Activated CD8-positive, alpha-beta memory T cell treated with anti-CD3 and anti-CD28 coated beads for 1 hour (primary cell): ENCODE results near the gene GAS2L2.
A peak's percentile ranks its signal among the peaks of the same experiment; 100 is the strongest.

Experiments used
- DNase-seq, 2 donors: peaks; one replicate each; pipeline ENCODE4 v3.0.0-alpha.2; 2020; ENCODE audit warnings: low read depth in 1 of 2; ENCODE audit errors: extremely low read depth in 1 of 2

GAS2L2 gene

DNA sequence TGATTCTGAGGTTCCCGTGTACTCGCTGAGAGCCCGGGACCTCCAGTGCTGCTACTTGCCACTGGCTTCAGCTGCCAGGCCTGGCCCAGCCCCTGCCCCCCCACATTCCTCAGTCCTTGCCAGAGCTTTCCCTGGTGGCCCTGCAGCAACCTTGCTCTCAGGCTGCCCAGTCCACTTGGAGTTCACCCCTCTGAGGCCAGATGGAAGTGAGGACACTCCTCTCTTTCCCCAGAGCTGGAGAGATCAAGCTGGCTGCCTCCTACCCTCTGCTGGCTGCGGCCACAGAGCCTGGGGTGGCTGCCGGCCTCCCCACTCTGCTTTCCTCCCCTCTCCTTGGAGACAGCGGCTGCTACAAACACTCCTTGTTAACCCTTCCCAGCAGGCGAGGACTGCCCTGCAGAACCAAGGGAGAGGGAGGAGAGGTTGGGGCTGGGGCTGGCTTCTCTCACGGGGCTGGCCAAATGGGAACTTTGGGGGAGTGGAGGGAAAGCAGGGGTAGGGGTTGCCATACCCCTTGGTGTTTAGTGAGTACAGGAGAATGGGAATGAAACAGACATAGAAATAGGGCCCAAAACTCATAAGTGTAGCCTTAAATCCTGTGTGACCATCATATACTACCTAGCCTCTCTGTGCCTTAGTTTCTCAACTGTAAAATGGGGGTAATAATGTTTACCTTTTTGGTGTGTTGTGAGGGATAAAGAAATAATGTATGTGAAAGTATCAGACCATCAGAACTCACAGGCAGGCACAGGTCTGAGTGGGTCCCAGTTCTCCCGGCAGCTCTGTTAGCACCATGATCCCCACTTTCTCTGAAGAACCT, at the start of gene GAS2L2:
TSS of gene GAS2L2 (minus strand) at position 295 of the 820 bp plus-strand sequence. CDS start 389 bp downstream, outside the sequence.
- DNase-seq = no peak

DNA sequence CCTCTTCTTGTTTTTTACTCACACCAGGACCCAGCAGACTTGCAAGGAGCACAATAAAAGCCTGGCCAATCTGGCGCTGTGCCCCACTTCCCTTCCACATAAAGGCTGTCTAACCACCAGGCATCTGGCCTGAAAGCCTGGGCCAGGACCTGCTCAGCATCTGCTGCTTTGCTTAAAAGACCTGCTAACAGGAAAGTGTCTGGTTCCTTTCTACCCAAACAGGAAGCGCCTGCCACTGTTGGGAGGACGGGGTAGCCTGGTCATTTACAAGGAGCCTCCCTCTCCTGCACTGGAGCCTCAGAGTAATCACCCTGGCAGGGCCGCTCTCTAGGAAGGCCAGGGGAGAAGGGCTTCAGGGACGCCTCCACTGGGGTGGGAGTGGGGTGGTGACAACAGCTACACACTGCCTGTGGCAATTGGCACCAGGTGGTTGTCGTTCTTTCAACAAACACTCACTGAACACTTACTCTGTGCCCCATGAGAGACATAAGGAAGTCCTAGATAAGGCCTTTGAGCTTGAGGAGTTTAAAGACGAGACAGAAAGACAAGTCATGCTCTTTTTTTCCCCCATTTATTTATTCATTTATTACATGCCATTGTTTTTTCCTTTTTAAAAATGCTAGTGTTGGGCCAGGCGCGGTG, 48.7 kb upstream of the GAS2L2 start:
- DNase-seq = no peak

DNA sequence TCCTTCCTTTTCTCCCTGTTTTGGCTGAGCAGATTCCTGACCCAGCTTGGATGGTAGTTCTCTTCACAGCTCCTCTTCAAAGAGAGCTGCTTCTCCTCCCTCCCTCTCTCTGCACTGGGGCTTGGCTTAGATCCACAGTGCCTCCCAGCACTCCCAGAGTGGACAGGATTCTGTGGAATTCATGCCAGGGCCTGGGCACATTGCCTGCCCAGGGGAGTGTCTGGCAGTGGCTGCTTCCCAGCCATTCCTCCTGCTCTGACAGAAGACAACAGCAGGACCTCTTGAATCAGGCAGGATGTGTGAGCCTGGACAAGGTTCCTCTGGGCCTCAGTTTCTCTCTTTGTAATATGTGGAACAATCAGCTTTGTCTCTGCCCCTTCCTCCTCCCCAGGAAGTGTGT, 46.9 kb upstream of the GAS2L2 start:
- DNase-seq = no peak

DNA sequence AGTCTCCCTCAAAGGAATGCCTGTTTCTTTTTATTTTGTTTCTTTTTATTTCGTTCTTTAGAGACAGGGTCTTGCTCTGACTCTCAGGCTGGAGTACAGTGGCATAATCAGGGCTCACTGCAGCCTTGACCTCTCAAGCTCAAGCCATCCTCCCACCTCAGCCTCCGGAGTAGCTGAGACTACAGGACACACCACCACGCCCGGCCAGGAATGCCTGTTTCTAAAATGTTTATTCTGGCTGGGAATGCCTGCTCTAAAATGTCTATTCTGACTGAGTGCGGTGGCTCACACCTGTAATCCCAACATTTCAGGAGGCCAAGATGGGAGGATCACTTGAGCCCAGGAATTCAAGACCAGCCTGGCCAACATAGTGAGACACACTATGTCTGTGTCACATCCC, 44.9 kb upstream of the GAS2L2 start:
- no peak for DNase-seq

DNA sequence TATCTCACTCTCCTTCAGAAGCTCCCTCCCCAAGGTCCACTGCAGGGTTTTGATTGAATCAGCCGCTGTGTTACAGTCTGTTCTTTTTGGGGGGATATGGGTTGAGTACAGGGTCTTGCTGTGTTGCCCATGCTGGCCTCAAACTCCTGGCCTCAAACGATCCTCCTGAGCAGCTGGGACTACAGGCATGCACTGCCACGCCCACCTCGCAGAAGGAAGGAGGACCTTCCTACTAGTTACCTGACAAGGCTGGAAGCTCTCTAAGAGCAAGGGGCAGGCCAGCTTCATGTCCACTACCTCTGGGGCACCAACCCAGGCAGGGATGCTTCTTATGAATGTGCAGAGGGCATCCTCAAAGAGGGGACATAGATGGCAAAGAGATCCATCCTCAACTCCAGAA, 44.3 kb upstream of the GAS2L2 start:
- DNase-seq = no peak

DNA sequence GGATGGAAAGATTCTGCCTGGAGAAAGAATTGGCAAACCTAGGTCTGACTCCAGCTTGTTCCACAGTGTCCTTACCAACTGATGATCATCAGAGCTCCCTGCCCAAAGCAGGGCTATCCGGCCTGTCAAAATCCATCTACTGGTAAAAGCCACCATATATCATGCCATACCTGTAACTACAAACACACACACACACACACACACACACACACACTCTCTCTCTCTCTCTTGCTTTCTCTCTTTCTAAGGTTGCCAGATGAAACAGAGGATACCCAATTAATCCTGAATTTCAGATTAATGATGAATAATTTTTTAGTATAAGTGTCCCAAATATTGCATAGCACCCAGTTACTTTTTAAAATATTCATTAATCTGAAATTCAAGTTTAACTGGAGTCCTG, 43.9 kb upstream of the GAS2L2 start:
- DNase-seq = no peak

DNA sequence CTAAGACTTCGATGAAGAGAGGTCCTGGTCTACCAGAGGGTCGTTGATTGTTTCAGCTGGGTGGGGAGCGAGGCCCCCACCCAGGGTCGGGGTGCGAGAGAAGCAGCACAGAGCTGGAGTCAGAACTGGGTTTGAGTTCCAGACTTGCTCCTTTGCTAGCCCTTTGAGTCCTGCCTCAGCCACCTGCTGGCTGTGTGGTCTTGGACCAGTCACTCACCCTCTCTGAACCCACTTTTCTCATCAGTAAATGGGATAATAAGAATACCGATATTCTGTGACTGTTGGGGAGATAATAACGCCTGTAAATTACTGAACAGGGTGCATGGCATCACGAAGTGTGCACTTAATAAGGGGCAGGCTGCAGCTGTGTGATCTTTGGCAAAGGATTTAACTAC, 42.8 kb upstream of the GAS2L2 start:
- no peak for DNase-seq

DNA sequence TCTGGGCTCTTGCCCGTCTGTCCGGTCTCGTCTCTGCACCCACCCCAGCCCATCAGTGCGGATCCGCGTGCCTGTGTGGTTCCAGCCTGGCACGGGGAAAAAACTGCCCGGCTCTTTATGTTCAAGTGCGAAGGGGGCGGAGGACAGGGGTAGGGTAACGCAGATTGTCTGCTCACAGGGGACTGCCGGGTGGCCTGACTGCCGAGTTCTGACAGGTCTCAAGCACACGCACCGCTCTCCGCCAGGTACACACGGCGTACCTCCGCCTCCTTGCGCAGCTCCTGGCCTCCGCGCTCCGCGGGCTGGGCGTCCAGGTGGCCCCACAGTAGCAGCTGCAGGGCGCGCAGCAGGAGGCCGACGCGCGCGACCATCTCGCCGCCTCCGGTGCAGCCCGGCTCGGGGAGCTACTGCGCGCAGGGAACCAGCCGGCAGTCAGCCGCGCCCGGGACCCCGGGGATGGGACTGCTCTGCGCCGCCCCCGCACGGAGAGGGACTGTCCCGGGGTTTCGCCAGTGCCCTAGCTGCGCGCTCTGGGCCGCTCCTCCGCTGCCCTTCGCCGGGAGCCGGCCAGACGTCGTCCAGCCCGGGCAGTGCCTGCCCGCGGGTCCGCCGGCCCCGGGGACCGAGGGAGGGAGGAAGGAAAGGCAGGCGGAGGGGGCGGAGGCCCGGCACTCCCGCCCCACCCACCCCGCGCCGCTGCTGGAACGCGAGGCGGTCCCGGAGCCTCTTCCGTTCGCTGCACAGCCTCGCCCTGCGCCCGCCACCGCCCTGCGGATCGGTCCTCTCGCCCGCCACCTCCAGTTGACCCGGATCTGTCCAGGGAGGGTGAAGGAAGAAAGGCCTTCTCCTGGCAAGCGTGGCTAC, 42.2 kb upstream of the GAS2L2 start, which contains the start of gene MMP28:
TSS of gene MMP28 (minus strand) at position 635 of the 864 bp plus-strand sequence. CDS start at position 371, 264 bp downstream.
- peak in 1 of 2 donors; percentile 13 for DNase-seq

DNA sequence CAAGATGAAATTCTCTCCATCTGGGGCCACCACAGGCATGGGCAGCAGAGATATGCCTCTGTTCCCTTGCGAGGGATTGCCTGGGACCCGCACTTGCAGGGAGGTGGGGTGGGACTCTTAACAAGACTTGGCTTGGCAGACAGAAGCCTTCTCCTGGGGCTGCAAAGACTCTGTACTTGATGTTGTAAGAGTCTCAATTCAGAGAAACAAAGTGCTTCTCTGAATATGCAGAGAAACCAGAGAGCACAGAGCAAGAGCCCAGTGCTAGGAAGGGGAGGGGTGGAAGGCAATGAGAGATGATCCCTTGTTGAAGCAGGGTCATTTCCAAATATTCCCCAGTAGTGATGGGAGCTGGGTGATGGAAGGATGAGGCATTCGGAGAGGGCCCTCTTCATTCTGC, 40.2 kb upstream of the GAS2L2 start:
- no peak for DNase-seq

DNA sequence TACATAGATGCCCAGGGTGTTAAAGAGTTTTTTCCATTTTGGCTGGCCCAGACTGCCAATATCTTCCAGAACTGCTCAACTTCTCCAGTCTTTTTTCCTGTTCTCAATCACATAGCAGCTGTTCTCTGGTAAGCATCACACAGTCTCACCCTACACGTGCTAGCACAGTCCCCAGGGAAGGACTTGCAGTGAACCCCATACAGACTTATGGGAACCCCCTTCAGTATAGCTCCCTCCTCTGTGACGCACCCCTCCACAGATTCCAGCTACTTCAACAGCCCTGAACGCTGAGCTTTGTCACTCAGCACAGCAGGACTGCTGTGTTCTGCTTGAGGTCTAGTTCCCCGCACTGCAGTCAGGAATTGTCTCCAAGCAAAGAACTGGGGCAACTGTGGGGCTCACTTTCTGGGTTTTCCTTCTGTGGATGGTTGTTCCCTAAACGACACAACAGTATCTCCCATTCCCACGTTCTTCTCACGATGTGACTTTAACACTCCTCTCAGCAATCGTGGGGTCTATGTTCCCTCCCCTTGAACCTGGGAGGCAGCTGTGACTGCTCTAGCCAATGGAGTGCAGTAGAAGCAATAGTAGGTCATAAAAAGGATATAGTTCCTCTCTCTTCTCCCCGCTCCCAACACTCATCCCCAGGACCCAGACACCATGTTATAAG, 38.8 kb upstream of the GAS2L2 start:
- no peak for DNase-seq

DNA sequence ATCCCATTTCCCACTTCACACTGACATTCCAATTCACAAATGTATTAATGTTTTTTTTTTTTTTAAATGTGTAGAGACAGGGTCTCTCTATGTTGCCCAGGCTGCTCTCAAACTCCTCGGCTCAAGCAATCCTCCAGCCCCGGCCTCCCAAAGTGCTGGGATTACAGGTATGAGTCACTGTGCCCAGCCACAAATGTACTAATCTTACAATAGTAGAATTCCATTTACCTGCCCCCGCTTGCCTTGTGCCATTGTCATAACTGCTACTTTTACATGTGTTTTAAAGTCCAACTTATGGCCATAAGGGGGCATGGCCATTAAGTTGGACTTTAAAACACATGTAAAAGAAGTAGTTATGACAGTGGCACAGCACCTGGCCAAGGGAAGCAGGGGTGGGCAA, 37.8 kb upstream of the GAS2L2 start:
- DNase-seq = no peak

DNA sequence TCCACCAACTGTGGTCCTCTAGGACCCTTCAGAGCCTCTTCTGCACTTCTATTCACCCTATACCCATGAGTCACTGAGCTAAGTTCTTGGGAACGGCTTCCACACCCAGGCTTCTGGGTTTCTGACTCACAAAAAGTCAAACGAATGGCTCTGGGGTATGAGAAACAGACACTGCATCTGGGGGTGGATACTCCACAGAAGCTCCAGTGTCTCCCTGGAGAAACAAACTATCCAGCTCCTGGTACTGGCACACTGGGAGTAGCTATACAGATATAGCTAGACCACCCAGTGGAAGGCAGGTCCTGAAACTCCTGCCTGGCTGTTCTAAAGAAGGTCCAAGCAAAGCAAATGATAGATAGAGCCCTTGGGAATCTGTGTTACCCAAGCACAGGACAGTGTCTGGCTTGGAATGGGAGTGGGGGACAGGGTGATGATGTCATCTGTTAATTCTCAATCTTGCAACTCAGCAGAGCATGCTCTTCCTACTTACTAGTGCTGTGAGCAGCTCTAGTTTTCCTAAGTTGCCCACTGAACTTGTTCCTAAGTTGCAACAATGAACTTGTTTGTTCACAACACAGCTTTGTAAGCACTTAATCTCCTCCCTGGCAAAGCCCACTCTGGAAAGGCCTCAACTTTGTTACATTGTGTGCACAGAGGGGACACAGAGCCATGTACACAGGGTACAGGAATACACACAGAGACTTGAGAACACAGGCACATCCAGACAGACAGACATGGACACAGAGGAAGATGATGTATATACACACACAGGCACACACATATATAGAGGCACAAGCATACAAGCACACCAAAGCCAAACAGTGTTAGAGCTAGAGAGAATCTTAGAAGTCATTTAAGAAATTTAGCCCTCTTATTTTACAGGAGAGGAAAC, 35.7 kb upstream of the GAS2L2 start:
- no peak for DNase-seq

DNA sequence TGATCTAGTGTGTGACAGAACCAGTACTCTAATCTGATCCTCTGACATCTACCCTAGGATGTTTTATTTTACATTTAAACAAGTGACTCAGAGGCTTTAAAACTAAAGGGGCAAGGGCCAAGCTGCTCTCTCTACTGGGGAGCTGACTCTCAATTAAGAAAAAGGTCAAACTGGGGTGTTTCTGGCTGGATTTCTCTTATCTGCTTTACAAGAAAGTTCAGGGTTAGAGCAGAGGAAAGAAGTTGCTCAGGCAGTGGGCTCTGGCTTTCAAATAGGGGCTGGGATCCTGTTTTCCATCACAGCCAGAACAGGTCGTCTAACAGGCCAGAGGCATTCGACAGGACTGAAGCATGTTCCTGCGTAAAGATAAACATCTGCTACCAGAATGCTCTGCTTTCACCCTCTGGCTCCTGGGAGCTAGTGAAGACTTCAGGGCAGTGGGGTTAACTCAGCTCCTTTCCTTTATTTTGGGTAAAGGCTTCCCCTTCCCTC, 33.9 kb upstream of the GAS2L2 start:
- no peak for DNase-seq

DNA sequence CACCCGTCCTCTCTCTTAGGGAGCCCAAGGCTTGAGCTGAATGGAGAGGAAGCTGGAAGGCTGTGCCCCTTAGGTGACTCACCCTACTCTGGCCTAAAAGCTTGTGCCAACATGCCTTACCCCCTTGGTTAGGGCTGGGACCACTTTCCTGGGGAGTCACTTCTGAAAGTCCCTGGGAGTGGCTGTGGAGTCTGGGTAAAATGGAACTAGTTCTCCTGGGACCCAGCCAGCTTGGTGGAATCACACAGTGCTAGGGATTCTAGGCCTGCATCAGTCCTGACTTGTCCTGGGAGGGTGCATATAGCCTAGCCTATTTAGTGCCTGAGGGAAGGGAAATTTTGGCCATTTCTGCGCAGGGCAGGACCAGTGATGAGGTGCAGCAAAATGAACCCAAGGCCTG, 31.9 kb upstream of the GAS2L2 start:
- no peak for DNase-seq

DNA sequence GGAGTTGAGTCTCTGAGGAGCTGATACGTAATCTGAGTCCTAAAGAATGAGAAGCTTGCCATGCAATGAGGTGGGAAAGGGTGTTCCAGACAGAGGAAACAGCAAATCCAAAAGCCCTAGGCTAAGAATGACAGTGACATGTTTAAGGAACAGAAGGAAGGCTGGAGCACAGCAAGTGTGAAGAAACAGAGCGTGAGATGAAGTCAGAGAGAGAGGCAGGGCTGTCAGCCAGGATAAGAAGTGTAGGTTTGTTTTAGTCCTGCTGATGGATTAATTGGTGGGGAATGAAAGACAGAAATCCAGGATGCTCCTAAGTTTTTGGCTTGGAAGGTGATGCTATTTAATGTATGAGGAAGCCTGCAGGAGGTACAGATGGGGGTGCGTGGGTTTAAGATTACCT, 27.9 kb upstream of the GAS2L2 start:
- DNase-seq = no peak

DNA sequence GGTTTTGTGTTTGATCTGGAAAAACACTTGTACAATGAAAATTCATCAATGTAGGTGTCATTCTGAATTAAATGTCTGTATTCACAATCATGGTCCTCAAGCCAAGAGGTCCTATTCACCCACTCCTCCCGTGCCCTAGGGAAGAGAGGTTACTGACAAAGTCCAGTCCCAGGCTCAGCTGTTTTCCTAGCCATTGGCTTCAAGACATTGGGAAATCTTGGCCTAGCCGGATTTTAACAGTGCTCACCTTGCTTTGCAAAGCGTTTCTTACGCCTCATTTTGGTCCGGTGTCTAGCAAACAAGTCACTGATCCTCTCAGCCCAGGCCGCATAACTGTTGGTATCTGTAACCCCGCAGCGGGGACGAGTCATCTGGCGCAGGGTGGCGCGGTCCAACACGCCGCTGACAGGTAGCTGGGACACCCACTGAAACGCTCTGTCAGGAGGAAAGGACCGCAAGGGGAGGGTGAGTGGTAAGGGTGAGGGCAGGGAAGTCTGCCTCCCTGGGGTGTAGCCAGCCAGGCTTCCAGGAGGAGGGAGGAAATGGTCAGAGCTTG, 25.7 kb upstream of the GAS2L2 start:
- DNase-seq = no peak

DNA sequence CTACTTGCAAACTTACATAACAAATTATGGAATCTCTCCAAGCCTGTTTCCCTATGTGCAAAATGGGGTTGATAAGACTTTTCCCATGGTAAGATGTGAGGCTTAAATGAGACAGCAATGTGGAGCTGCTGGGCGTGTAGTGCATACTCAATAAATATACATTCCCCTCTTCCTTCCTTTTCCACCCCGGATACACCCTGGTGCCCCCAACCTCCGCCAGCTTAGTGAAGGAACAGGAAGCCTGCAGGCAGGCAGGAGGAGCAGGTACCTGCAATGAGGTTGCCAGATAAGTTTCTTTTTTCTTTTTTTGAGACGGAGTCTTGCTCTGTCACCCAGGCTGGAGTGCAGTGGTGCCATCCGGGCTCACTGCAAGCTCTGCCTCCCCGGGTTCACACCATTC, 22.5 kb upstream of the GAS2L2 start:
- DNase-seq = no peak

DNA sequence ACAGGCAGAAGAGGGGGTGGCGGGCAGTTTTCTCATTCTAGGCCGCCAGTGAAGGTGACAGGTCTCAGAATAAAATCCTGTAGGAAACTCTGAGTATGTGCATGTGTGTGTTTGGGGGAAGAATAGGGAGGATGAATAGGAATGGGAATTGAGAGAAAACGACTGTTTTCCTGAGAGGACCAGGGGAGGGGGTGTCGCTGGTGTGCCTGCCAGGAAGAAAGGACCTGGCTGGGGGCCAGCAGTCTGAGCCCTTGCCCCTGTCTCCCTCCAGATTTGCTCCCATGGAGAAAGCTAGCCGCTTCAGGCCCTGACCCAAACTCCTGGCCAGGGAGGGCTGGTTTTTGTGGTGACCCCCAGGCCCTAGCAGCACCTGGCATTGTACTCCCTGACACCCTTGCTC, 22.0 kb upstream of the GAS2L2 start:
- DNase-seq = no peak

DNA sequence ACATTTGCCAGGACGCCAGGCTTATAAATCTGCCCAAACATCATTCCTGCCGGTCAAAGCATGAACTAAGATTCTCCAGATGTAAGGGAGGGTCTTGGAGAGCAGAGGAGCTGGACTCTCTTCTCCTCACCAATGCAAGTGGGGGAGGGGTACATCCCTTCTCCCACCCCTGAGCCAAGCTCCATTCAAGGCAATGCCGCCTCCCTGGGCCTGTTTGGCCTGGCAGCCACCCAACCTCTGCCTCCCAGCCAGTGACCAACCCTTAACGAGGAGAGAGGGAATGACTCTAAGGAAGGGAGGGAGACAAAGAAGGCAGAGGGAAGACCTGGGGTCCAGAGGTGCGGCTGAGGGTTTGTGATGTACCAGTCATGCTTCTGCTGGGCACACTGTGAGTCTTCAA, 21.5 kb upstream of the GAS2L2 start:
- DNase-seq = no peak
